GM23338 (cell line): ENCODE data around the gene BOD1. TPM values are rescaled to one million over a fixed set of nuclear protein-coding genes. Genes with fewer than 3 reads are reported as not detected.
A peak's percentile ranks its signal among the peaks of the same experiment; 100 is the strongest.

Experiments used
- ATAC-seq: fragments of 200-7000 bp; cut with Tn5 transposase; 3 replicates; pipeline ENCODE4 v1.9.1; 2020
- DNase-seq: peaks from one replicate; pipeline ENCODE4 v3.0.0-alpha.2; 2015; ENCODE audit warnings: low spot score
- H2AFZ ChIP-seq: fragments of 200-600 bp; sonication (generic); 2 replicates; pipeline ENCODE4 v1.8.0; 2016; ENCODE audit warnings: antibody characterized with exemption, mild to moderate bottlenecking, moderate library complexity
- H3F3A ChIP-seq: fragments of 200-600 bp; sonication (generic); replicated peaks from 2 replicates; pipeline ENCODE4 v1.8.0; 2017; ENCODE audit warnings: antibody characterized with exemption, mixed run types, low read depth
- H3K27ac ChIP-seq: fragments of 200-600 bp; sonication (generic); 2 replicates; pipeline ENCODE4 v1.6.1; 2016; ENCODE audit warnings: low read depth
- H3K27me3 ChIP-seq: fragments of 200-600 bp; sonication (generic); 2 replicates; pipeline ENCODE4 v1.8.0; 2016; ENCODE audit warnings: mild to moderate bottlenecking, mixed run types, moderate library complexity; ENCODE audit not compliant: insufficient read depth
- H3K36me3 ChIP-seq: fragments of 200-600 bp; sonication (generic); 2 replicates; pipeline ENCODE4 v1.8.0; 2016; ENCODE audit warnings: mild to moderate bottlenecking; ENCODE audit not compliant: insufficient read depth
- H3K4me1 ChIP-seq: fragments of 200-600 bp; sonication (generic); 2 replicates; pipeline ENCODE4 v1.8.0; 2016; ENCODE audit warnings: mild to moderate bottlenecking, moderate library complexity; ENCODE audit not compliant: insufficient read depth
- H3K4me2 ChIP-seq: fragments of 200-600 bp; sonication (generic); 2 replicates; pipeline ENCODE4 v1.7.1; 2017; ENCODE audit warnings: mixed run types
- H3K4me3 ChIP-seq: fragments of 200-600 bp; sonication (generic); 2 replicates; pipeline ENCODE4 v1.6.1; 2016; ENCODE audit warnings: mixed run types
- H3K79me2 ChIP-seq: fragments of 200-600 bp; sonication (generic); replicated peaks from 2 replicates; pipeline ENCODE4 v1.8.0; 2017; ENCODE audit warnings: mild to moderate bottlenecking; ENCODE audit not compliant: insufficient read depth
- H3K9me2 ChIP-seq: fragments of 200-600 bp; sonication (generic); 2 replicates; pipeline ENCODE4 v1.8.0; 2017; ENCODE audit not compliant: insufficient read depth
- H4K20me1 ChIP-seq: fragments of 200-600 bp; sonication (generic); replicated peaks from 2 replicates; pipeline ENCODE4 v1.8.0; 2017; ENCODE audit warnings: mild to moderate bottlenecking; ENCODE audit not compliant: insufficient read depth
- H3K27ac Mint-ChIP-seq: 2 replicates; pipeline ENCODE4 v1.8.0; 2020; ENCODE audit warnings: inconsistent platforms, mild to moderate bottlenecking, moderate library complexity, mixed read lengths
- H3K27me3 Mint-ChIP-seq: 3 replicates; pipeline ENCODE4 v1.8.0; 2022; ENCODE audit warnings: low read depth, mild to moderate bottlenecking, moderate library complexity, mixed read lengths, inconsistent platforms; ENCODE audit not compliant: insufficient read depth, poor library complexity
- H3K36me3 Mint-ChIP-seq: 3 replicates; pipeline ENCODE4 v1.8.0; 2021; ENCODE audit warnings: low read depth, mild to moderate bottlenecking, inconsistent platforms, moderate library complexity, mixed read lengths
- H3K4me1 Mint-ChIP-seq: 3 replicates; pipeline ENCODE4 v1.8.0; 2020; ENCODE audit warnings: mild to moderate bottlenecking, inconsistent platforms, mixed read lengths
- H3K4me3 Mint-ChIP-seq: 3 replicates; pipeline ENCODE4 v1.8.0; 2021; ENCODE audit warnings: moderate library complexity, mild to moderate bottlenecking, inconsistent platforms, mixed read lengths
- H3K9me3 Mint-ChIP-seq: 3 replicates; pipeline ENCODE4 v1.8.0; 2020; ENCODE audit warnings: moderate library complexity, mild to moderate bottlenecking, inconsistent platforms, mixed read lengths
- JUNB ChIP-seq: IDR thresholded peaks from one replicate; pipeline ENCODE4 v1.6.1; 2016; ENCODE audit warnings: antibody characterized with exemption; ENCODE audit not compliant: unreplicated experiment
- NANOG ChIP-seq: IDR thresholded peaks from 2 replicates; pipeline ENCODE4 v1.6.1; 2016; ENCODE audit warnings: antibody characterized with exemption, borderline replicate concordance
- POLR2AphosphoS5 ChIP-seq: IDR thresholded peaks from 2 replicates; pipeline ENCODE4 v1.6.1; 2016; ENCODE audit warnings: antibody characterized with exemption, low read depth
- STAT1 ChIP-seq: IDR thresholded peaks from one replicate; pipeline ENCODE4 v1.6.1; 2016; ENCODE audit warnings: antibody characterized with exemption; ENCODE audit not compliant: unreplicated experiment
- ZNF114 ChIP-seq: fragments of 250-450 bp; sonication (Bioruptor Pico); IDR thresholded peaks from 2 replicates; pipeline ENCODE4 v1.5.0; 2020; ENCODE audit warnings: mild to moderate bottlenecking, moderate library complexity
- ZNF331 ChIP-seq: fragments of 250-450 bp; sonication (Bioruptor Pico); IDR thresholded peaks from 2 replicates; pipeline ENCODE4 v1.5.0; 2020; ENCODE audit warnings: low read depth, mild to moderate bottlenecking, moderate library complexity
- polyA plus RNA-seq: library from polyadenylated mRNA; unstranded; fragments of >200 nt; fragmentation: Nextera tagmentation; extraction: Ambion mirVana; gene quantifications from 2 replicates; pipeline ENCODE4 v1.2.1, GENCODE V29; 2016
- total RNA-seq: library from RNA; depleted of rRNA; stranded (reverse); fragments of >200 nt; shearing (Covaris generic); gene quantifications from 2 replicates; pipeline ENCODE4 v1.2.3, GENCODE V29; 2014
- TF ChIP-seq, protein P1 (sequence below), 2 experiments: fragments of 200-600 bp in 1 of 2; sonication (generic) in 1 of 2; conservative IDR thresholded peaks; 2 replicates each; pipeline versions ENCODE4 v1.5.1 to v1.6.1; 2016 to 2017; ENCODE audit warnings: antibody characterized with exemption in 2 of 2, low read depth in 2 of 2, mild to moderate bottlenecking in 2 of 2, moderate library complexity in 1 of 2
- TF ChIP-seq, protein P2 (sequence below): IDR thresholded peaks from one replicate; pipeline ENCODE4 v1.6.1; 2018; ENCODE audit warnings: antibody characterized with exemption; ENCODE audit not compliant: unreplicated experiment
- TF ChIP-seq, protein P3 (sequence below): fragments of 250-450 bp; sonication (Bioruptor Pico); IDR thresholded peaks from 2 replicates; pipeline ENCODE4 v1.5.0; 2020; ENCODE audit warnings: mild to moderate bottlenecking, moderate library complexity

Gene BOD1
- total and polyA plus RNA-seq, 2 experiments from 2014 or later, result 94.7 to 141 TPM

DNA sequence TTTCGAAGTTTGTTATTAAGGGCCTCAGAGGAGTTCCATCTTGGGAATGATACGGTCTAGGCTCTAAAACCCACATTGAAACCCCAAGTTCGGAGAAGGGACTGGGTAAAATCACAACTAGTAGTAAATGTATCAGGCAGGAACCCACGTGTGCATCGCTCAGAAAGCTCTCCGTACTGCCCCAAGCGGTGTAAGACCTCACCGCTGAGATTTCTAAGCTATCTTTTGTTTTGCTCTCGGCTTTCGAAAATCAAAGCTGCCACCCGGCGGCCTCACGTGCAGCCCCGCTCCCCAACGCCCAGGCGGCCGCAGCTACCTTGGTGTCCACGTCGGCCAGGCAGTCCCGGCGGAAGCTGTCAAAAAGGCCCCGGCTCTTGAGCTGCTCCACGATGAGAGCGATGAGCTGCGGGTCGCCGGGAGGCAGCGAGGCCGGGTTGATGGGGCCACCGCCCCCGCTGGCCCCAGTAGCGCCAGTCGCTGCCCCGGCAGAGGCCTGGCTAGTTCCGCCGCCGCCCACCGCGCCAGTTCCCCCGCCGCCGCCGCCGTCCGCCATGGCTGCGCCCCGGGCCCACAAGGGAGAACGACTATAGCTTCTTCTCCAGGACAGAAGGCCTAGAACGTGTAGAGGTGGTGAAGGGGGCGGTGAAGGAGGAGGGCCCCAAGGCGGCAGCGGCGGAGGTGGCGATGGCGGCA, 420 bp downstream of the BOD1 start:
- TF ChIP-seq NANOG (no peak), JUNB (no peak), POLR2AphosphoS5 (peak; percentile 14; the same call in 1 of the 2 replicates), ZNF331 (CRISPR knock-in tag) (no peak), ZNF114 (CRISPR knock-in tag) (no peak)
- TF ChIP-seq, protein P1, sequence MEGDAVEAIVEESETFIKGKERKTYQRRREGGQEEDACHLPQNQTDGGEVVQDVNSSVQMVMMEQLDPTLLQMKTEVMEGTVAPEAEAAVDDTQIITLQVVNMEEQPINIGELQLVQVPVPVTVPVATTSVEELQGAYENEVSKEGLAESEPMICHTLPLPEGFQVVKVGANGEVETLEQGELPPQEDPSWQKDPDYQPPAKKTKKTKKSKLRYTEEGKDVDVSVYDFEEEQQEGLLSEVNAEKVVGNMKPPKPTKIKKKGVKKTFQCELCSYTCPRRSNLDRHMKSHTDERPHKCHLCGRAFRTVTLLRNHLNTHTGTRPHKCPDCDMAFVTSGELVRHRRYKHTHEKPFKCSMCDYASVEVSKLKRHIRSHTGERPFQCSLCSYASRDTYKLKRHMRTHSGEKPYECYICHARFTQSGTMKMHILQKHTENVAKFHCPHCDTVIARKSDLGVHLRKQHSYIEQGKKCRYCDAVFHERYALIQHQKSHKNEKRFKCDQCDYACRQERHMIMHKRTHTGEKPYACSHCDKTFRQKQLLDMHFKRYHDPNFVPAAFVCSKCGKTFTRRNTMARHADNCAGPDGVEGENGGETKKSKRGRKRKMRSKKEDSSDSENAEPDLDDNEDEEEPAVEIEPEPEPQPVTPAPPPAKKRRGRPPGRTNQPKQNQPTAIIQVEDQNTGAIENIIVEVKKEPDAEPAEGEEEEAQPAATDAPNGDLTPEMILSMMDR (conservative IDR thresholded peaks at IDR 0.05; ENCODE audit: low read depth in 2 of 2), result peak; percentile 44
- peak overlapping the region; percentile 73 for H3K4me3 ChIP-seq
- DNase-seq, result peak; percentile 87
- H3K4me1 ChIP-seq, result peaks cover 29% of the 10 kb centered on the region
- no peaks in the 10 kb centered on the region for H3K9me2 ChIP-seq
- H2AFZ ChIP-seq, result no peak overlapping the region
- Mint-ChIP-seq H3K4me3 (peak overlapping the region; percentile 97), H3K27ac (peak overlapping the region; percentile 96), H3K27me3 (peaks cover 4% of the 10 kb centered on the region), H3K36me3 (peaks cover 28% of the 10 kb centered on the region), H3K4me1 (peaks cover 51% of the 10 kb centered on the region), H3K9me3 (no peaks in the 10 kb centered on the region)
- no peaks in the 10 kb centered on the region for H3F3A ChIP-seq
- peaks cover 51% of the 10 kb centered on the region for H3K79me2 ChIP-seq
- H3K4me2 ChIP-seq, result peak overlapping the region; percentile 88
- H3K27me3 ChIP-seq, result no peaks in the 10 kb centered on the region
- H3K36me3 ChIP-seq, result peaks cover 18% of the 10 kb centered on the region; the same call in 1 of the 2 replicates
- peaks cover 36% of the 10 kb centered on the region for H4K20me1 ChIP-seq
- ATAC-seq, result peak; percentile 70
- H3K27ac ChIP-seq, result peak overlapping the region; percentile 81

DNA sequence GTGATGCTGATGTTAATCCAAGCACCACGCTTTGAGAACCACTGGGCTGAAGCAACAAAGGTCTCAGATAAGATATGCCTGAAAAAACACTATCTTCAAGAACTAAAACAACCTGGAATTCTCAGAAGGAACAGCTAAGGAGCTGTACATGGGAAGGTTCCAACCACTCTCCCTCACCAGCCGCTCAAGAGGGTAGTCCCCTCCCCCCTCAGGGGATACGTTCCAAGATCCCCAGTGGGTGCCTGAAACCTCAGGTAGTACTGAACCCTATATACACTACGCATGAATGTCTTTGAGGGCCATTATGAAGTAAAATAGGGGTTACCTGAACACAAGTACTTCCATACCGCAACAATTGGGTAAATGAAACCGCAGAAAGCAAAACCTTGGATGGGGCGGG, 1.9 kb downstream of the BOD1 start:
- Mint-ChIP-seq H3K4me1 (peaks cover 53% of the 10 kb centered on the region), H3K27ac (peak overlapping the region; percentile 55), H3K9me3 (no peaks in the 10 kb centered on the region), H3K27me3 (peaks cover 4% of the 10 kb centered on the region), H3K4me3 (peak overlapping the region; percentile 97), H3K36me3 (peaks cover 38% of the 10 kb centered on the region)
- Histone ChIP-seq H3K27ac (peak overlapping the region; percentile 60; the same call in 1 of the 2 replicates), H2AFZ (no peak overlapping the region), H3K36me3 (peaks cover 27% of the 10 kb centered on the region), H3K9me2 (no peaks in the 10 kb centered on the region), H3K79me2 (peaks cover 65% of the 10 kb centered on the region), H3K4me2 (peak overlapping the region; percentile 88), H3K27me3 (no peaks in the 10 kb centered on the region), H3F3A (no peaks in the 10 kb centered on the region), H3K4me3 (peak overlapping the region; percentile 73), H4K20me1 (peaks cover 49% of the 10 kb centered on the region), H3K4me1 (peaks cover 29% of the 10 kb centered on the region)
- DNase-seq, result no peak
- no peak for ATAC-seq
- TF ChIP-seq, protein P2, sequence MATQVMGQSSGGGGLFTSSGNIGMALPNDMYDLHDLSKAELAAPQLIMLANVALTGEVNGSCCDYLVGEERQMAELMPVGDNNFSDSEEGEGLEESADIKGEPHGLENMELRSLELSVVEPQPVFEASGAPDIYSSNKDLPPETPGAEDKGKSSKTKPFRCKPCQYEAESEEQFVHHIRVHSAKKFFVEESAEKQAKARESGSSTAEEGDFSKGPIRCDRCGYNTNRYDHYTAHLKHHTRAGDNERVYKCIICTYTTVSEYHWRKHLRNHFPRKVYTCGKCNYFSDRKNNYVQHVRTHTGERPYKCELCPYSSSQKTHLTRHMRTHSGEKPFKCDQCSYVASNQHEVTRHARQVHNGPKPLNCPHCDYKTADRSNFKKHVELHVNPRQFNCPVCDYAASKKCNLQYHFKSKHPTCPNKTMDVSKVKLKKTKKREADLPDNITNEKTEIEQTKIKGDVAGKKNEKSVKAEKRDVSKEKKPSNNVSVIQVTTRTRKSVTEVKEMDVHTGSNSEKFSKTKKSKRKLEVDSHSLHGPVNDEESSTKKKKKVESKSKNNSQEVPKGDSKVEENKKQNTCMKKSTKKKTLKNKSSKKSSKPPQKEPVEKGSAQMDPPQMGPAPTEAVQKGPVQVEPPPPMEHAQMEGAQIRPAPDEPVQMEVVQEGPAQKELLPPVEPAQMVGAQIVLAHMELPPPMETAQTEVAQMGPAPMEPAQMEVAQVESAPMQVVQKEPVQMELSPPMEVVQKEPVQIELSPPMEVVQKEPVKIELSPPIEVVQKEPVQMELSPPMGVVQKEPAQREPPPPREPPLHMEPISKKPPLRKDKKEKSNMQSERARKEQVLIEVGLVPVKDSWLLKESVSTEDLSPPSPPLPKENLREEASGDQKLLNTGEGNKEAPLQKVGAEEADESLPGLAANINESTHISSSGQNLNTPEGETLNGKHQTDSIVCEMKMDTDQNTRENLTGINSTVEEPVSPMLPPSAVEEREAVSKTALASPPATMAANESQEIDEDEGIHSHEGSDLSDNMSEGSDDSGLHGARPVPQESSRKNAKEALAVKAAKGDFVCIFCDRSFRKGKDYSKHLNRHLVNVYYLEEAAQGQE, result no peak
- TF ChIP-seq, protein P3, sequence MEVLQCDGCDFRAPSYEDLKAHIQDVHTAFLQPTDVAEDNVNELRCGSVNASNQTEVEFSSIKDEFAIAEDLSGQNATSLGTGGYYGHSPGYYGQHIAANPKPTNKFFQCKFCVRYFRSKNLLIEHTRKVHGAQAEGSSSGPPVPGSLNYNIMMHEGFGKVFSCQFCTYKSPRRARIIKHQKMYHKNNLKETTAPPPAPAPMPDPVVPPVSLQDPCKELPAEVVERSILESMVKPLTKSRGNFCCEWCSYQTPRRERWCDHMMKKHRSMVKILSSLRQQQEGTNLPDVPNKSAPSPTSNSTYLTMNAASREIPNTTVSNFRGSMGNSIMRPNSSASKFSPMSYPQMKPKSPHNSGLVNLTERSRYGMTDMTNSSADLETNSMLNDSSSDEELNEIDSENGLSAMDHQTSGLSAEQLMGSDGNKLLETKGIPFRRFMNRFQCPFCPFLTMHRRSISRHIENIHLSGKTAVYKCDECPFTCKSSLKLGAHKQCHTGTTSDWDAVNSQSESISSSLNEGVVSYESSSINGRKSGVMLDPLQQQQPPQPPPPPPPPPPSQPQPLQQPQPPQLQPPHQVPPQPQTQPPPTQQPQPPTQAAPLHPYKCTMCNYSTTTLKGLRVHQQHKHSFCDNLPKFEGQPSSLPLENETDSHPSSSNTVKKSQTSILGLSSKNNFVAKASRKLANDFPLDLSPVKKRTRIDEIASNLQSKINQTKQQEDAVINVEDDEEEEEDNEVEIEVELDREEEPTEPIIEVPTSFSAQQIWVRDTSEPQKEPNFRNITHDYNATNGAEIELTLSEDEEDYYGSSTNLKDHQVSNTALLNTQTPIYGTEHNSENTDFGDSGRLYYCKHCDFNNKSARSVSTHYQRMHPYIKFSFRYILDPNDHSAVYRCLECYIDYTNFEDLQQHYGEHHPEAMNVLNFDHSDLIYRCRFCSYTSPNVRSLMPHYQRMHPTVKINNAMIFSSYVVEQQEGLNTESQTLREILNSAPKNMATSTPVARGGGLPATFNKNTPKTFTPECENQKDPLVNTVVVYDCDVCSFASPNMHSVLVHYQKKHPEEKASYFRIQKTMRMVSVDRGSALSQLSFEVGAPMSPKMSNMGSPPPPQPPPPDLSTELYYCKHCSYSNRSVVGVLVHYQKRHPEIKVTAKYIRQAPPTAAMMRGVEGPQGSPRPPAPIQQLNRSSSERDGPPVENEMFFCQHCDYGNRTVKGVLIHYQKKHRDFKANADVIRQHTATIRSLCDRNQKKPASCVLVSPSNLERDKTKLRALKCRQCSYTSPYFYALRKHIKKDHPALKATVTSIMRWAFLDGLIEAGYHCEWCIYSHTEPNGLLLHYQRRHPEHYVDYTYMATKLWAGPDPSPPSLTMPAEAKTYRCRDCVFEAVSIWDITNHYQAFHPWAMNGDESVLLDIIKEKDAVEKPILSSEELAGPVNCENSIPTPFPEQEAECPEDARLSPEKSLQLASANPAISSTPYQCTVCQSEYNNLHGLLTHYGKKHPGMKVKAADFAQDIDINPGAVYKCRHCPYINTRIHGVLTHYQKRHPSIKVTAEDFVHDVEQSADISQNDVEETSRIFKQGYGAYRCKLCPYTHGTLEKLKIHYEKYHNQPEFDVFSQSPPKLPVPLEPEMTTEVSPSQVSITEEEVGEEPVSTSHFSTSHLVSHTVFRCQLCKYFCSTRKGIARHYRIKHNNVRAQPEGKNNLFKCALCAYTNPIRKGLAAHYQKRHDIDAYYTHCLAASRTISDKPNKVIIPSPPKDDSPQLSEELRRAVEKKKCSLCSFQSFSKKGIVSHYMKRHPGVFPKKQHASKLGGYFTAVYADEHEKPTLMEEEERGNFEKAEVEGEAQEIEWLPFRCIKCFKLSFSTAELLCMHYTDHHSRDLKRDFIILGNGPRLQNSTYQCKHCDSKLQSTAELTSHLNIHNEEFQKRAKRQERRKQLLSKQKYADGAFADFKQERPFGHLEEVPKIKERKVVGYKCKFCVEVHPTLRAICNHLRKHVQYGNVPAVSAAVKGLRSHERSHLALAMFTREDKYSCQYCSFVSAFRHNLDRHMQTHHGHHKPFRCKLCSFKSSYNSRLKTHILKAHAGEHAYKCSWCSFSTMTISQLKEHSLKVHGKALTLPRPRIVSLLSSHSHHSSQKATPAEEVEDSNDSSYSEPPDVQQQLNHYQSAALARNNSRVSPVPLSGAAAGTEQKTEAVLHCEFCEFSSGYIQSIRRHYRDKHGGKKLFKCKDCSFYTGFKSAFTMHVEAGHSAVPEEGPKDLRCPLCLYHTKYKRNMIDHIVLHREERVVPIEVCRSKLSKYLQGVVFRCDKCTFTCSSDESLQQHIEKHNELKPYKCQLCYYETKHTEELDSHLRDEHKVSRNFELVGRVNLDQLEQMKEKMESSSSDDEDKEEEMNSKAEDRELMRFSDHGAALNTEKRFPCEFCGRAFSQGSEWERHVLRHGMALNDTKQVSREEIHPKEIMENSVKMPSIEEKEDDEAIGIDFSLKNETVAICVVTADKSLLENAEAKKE (CRISPR knock-in tag), result no peak
- TF ChIP-seq JUNB, result no peak
- TF ChIP-seq NANOG, result no peak
- no peak for TF ChIP-seq POLR2AphosphoS5
- no peak for TF ChIP-seq STAT1
